Stimulated activated CD4-positive, alpha-beta T cell treated with anti-CD3 and anti-CD28 coated beads, Interleukin-12 subunit alpha, Interleukin-12 subunit beta, amount 100 ng/mL, for 48 hours (primary cell): ENCODE results near the gene OR2F2.
A peak's percentile ranks its signal among the peaks of the same experiment; 100 is the strongest.

Source experiments
- DNase-seq, 3 donors: peaks; one replicate each; pipeline ENCODE4 v3.0.0-alpha.2; 2020; ENCODE audit warnings: low read depth in 2 of 3, low spot score in 1 of 3

The OR2F2 gene, protein sequence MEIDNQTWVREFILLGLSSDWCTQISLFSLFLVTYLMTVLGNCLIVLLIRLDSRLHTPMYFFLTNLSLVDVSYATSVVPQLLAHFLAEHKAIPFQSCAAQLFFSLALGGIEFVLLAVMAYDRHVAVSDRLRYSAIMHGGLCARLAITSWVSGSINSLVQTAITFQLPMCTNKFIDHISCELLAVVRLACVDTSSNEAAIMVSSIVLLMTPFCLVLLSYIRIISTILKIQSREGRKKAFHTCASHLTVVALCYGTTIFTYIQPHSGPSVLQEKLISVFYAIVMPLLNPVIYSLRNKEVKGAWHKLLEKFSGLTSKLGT

DNA sequence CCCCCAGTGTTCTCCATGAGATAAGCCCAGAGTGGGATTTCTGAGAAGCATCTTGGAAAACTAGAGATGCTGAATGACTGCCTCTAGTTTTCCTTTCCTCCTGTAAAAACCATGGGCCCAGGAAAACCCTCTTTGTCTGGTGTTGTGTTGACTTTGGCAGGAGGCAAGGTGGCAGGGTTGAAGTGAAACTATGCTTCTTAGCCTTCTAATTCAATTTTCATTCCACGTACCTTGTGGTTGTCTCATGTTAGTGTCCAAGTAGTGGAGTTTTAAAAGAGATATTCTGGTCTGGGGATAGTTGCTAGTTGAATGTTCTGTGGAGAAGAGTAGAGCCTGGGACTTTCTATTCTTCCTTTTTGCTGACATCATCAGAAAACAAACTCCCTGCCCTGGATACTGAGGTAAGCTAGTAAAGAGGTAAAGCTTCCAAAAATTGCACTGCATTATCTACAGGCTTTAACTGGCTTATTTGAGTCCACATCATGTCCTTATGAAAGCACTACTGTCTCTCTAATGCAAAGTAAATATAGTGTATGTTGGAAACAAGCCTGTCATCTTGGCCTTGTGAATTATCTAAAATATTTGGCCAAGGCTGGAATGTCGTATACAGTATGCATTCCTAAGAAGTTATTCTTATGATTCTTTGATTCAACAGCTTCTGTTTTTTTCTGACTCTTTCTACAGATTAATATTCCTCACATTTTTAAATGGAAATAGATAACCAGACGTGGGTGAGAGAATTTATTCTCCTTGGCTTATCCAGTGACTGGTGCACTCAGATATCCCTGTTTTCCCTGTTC lies at the start of gene OR2F2:
OR2F2 (plus strand) TSS at position 708 of the 800 bp plus-strand sequence; CDS start at position 708, 0 bp downstream.
- no peak for DNase-seq

DNA sequence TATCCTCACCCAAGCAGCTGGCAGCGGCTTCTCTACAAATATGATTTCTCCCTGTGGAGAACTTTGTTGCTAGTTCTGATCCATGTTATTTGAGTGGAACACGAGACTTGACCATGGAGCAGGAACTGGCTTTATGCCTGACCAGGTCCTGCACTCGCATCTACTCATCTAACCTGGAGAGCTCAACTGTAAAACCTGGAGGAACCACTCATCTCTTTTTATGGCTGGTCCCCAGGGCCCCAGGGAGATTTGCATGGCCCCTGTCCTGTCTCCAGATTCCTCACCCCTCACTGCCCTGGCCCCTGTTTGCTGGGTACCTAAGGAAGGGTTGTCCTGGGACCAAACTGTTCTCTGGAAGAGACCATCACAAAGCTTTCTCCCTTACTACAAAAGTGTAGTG lies 49.1 kb upstream of the OR2F2 start:
- no peak for DNase-seq

GRCh38 chr7:143886826-143887477 lies 48.1 kb upstream of the OR2F2 start:
- DNase-seq: no peak

DNA sequence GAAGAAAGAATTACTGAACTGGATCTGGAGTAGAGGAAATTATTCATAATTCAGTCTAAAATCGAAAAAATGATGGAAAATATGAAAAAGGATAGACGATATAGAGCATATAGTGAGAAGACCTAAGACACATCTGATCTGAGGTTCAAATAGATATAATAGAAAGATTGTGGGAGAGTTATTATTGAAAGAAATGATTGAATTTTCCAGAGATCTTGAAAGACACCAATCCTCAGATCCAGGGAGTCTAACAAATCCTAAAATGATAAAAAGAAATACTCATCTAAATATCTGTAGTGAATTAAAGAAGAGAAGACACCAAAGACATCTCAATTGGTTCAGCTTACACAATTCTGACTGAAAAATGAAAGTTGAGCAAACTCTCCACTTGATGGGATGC lies 46.0 kb upstream of the OR2F2 start:
- no peak for DNase-seq

GRCh38 chr7:143890558-143890957 lies 44.5 kb upstream of the OR2F2 start:
- no peak for DNase-seq

- no peak for DNase-seq
These were observed 43.6 kb upstream of the OR2F2 start for GRCh38 chr7:143891457-143891856.

DNA sequence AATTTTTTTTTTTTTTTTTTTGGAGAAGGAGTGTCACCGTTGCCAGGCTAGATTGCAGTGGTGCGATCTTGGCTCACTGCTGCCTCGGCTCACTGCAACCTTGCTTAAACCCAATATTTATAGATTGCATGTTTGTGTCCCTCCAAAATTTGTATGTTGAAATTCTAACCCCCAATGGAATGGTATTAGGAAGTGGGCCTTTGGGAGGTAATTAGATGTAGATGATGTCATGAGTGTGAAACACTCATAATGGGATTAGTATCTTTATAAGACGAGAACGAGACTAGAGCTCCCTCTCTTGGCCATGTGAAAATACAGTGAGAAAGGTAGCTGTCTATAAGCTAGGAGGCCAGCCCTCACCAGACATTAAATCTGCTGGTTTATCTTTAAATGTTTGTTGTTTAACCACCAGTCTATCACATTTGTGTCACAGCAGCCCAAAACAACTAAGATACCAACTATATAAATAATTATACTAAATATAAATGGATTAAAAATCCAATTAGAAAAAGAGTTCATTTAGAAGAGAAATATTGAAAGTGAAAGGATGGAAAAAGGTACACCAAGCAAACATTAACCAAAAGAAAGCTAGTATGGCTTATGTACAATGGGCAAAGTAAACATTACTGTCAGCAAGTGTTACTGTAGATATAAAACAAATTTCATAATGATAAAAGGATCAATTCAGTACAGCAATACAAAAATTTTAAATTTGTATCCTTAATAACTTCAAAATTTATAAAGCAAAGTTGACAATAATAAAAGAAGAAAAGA lies 42.3 kb upstream of the OR2F2 start:
- DNase-seq: no peak

- no peak for DNase-seq
These were observed 38.4 kb upstream of the OR2F2 start for GRCh38 chr7:143896667-143897066.

DNA sequence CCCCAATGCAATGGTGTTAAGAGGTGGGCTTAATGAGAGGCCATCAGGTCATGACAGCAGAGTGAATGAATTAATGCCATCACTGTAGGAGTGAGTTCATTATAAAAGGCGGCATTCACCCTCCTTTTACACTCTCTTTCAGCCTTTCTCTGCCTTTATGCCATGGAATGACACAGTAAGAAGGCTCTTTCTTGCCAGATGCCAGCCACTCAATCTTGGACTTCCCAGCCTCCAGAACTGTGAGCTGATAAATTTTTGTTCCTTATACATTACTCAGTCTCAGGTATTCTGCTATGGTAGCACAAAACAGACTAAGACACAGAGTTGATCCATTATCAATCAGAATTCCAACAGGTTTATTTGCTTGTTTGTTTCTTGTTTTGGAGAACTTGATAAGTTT lies 36.2 kb upstream of the OR2F2 start:
- no peak for DNase-seq

DNA sequence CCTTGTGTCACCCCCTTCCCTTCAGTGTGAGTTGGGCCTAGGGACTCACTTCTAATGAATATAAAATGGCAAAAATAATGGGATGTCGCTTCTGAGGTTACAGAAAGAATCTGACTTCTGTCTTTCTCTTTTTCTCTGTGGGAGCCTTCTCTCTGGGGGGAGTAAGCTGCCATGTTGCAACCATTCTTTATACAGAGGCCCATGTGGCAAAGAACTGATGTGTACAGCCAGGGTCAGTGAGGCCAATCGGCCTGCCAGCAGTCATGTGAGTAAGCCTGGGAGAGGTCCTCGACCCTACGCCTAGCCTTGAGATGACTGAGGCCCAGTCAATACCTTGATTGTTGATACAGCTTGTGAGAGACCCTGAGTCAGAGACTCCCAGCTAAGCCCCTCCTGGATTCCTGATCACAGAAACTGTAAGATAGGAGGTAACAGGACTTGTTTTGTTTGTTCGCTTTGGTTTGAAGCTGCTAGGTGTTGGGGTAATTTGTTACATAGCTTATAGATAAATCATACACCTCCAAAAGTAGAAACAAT lies 34.7 kb upstream of the OR2F2 start:
- no peak for DNase-seq

GRCh38 chr7:143901332-143901667 lies 33.7 kb upstream of the OR2F2 start:
- DNase-seq: no peak

GRCh38 chr7:143901668-143902331 lies 33.2 kb upstream of the OR2F2 start, which contains the start of gene TCAF1:
TSS of gene TCAF1 (minus strand) at chr7:143902176. CDS start at chr7:143876608, 25,568 bp downstream.
- peak; percentile 80 to 92 (median 92) for DNase-seq

DNA sequence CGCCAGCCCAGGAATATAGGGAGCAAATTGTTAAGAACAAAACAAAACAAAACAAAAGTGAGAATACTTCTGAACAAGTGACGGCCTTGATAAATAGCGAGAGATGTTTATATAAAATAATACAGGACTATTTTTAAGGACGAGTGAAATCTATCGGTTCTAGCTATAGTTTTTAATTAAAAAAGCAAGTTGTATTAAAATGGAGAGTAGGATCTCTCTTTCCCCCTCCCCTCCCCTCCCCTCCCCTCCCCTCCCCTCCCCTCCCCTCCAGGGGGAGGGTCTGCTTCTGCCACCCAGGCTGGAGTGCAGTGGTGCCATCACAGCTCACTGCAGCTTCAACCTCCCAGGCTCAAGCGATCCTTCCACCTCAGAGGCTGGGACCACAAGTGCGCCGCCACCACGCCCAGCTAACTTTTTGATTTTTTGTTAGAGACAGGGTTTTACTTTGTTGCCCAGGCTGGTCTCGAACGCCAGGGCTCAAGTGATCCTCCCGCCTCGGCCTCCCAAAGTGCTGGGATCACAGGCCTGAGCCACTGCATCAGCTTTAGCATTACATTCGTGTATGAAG lies 32.6 kb upstream of the OR2F2 start:
- DNase-seq: no peak

DNA sequence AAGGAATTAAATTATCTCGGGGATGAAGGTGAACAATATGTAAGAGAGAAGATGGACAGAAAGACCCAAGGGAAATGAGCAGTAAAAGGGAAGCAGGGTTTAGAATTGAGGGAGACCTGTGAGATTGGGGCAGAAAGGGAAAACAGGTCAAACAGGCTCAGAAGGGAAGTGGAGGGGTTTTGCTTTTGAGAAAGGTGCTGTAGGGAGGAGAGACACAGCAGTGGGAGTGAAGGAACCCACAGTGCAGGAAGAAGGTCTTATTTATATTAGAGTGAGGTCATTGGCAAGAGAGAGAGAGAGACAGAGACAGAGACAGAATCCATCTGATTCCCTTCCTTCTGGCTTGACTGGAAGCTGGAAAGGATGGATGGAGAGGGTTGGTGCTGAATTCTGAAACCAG lies 29.5 kb upstream of the OR2F2 start:
- DNase-seq: no peak

DNA sequence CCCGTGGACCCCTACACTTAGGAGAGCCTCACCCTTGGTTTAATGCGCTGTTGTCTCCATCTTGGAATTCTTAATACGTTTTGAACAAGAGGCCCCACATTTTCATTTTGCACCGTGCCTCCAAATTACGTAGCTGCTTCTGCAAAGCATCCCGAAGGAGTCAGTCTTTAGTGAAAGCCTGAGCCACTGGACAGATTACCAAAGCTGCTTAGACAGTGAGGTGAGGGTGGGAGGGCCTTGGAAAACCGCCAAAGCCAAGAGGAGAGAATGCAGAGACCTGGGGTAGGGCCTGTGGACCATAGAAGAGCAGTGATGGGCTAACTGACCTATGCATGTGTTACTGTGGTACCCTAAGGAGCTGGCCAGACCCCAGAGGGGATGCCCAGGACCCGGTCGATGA lies 28.9 kb upstream of the OR2F2 start:
- DNase-seq: no peak

DNA sequence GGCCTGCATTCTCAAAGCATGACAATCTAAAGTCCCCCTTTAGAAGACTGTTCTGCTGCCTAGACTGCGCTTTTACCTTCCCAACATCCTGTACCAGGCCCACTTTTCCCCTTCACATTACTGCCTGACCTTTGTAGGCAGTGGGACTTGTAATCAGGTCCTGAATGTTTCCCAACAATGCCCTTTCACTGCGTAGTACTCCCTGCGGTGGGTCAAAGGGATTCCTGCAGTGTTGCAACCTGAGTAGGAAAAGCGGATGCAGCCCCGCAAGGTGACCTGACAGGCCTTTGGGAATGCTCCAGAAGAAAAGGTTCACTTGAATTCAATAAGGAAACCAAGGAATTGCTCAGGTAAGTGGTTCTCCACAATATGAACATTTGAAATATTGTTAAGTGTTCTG lies 28.1 kb upstream of the OR2F2 start:
- DNase-seq: no peak

DNA sequence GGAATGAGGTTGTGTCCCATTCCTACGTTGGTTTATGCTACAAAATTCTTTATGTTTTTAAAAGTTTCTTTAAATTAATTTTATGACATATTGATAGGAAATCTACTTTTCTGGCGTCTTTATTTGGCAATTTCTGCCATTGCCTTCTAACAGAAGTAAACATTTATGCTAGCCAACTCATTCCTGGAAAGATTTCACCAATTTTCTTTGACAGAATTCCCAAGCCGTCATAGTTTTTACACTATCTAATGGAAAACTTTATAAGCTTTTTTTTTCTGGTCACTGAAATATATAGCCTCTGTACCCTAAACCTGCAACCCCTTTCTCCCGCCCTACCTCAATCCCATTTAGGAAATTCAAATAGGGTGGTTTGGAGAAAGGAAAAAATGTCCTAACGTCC lies 26.9 kb upstream of the OR2F2 start:
- no peak for DNase-seq

DNA sequence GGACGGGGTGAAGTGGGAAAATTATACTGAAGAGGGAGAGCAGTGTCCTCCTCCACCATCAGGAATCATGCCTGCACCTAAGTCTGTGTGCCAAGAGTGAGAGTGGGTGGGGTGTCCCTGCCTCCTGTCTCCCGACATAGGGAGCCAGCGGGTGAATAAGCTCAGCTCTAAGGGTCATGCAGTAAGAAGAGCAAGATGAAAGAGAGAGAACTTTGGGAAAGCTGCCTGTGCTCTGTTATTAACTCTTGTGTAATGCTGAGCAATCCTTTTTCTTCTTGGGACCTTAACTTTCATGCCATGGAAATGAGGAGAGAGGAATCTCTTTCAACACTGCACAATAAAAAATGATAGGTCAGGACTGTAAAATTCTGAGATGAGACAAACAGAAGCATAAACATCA lies 25.2 kb upstream of the OR2F2 start:
- no peak for DNase-seq

GRCh38 chr7:143910473-143911248 lies 24.4 kb upstream of the OR2F2 start:
- no peak for DNase-seq
